Measurements from ENCODE around the gene CMC4.
A peak's percentile ranks its signal among the peaks of the same experiment; 100 is the strongest.

CMC4 gene

GRCh38 chrX:155070038-155070437, 898 bp downstream of the CMC4 start:
- DNase-seq (ENCODE audit: extremely low spot score) = no peak
- CTCF ChIA-PET = no interaction called here
- POLR2A ChIA-PET = no interaction called here
- TF ChIP-seq BHLHE40 (IDR thresholded peaks at IDR 0.05; ENCODE audit: borderline replicate concordance) (no peak), LEF1 (IDR thresholded peaks at IDR 0.05; ENCODE audit: borderline replicate concordance) (no peak), NFRKB (IDR thresholded peaks at IDR 0.05) (no peak), TARDBP (IDR thresholded peaks at IDR 0.05) (no peak), HDGF (IDR thresholded peaks at IDR 0.05; ENCODE audit: borderline replicate concordance) (no peak), SP1 (IDR thresholded peaks at IDR 0.05) (no peak), CTBP1 (IDR thresholded peaks at IDR 0.05; ENCODE audit: borderline replicate concordance) (no peak), ARNT (IDR thresholded peaks at IDR 0.05) (no peak), FOXK2 (IDR thresholded peaks at IDR 0.05) (no peak), ZNF384 (IDR thresholded peaks at IDR 0.05) (no peak), L3MBTL2 (conservative IDR thresholded peaks at IDR 0.05) (no peak), ELF4 (IDR thresholded peaks at IDR 0.05) (no peak), FOXA1 (IDR thresholded peaks at IDR 0.05) (no peak)

GRCh38 chrX:155069414-155069813, 1.5 kb downstream of the CMC4 start:
- DNase-seq (ENCODE audit: extremely low spot score) = no peak
- CTCF ChIA-PET = no interaction called here
- POLR2A ChIA-PET = no interaction called here
- no peak for TF ChIP-seq ZNF384 (IDR thresholded peaks at IDR 0.05)
- no peak for TF ChIP-seq TARDBP (IDR thresholded peaks at IDR 0.05)
- no peak for TF ChIP-seq PKNOX1 (IDR thresholded peaks at IDR 0.05)
- TF ChIP-seq FOXM1 (IDR thresholded peaks at IDR 0.05; ENCODE audit: borderline replicate concordance) = no peak
- no peak for TF ChIP-seq CTBP1 (IDR thresholded peaks at IDR 0.05; ENCODE audit: borderline replicate concordance)
- TF ChIP-seq SUZ12 (IDR thresholded peaks at IDR 0.05) = no peak
- TF ChIP-seq FOXA1 (IDR thresholded peaks at IDR 0.05) = no peak
- no peak for TF ChIP-seq FOXK2 (IDR thresholded peaks at IDR 0.05)
- TF ChIP-seq LEF1 (IDR thresholded peaks at IDR 0.05; ENCODE audit: borderline replicate concordance) = no peak
- no peak for TF ChIP-seq BHLHE40 (IDR thresholded peaks at IDR 0.05; ENCODE audit: borderline replicate concordance)
- TF ChIP-seq ARNT (IDR thresholded peaks at IDR 0.05) = no peak
- TF ChIP-seq SP1 (IDR thresholded peaks at IDR 0.05) = no peak
- no peak for TF ChIP-seq L3MBTL2 (conservative IDR thresholded peaks at IDR 0.05)
- TF ChIP-seq ELF4 (IDR thresholded peaks at IDR 0.05) = no peak
- TF ChIP-seq NFRKB (IDR thresholded peaks at IDR 0.05) = no peak

- TF ChIP-seq NFRKB (IDR thresholded peaks at IDR 0.05) (no peak), PKNOX1 (IDR thresholded peaks at IDR 0.05) (no peak), FOXM1 (IDR thresholded peaks at IDR 0.05; ENCODE audit: borderline replicate concordance) (no peak), ARNT (IDR thresholded peaks at IDR 0.05) (no peak), SUZ12 (IDR thresholded peaks at IDR 0.05) (no peak), CTBP1 (IDR thresholded peaks at IDR 0.05; ENCODE audit: borderline replicate concordance) (no peak), FOXK2 (IDR thresholded peaks at IDR 0.05) (no peak)
- no peak for DNase-seq (ENCODE audit: extremely low spot score)
- POLR2A ChIA-PET = no interaction called here
- CTCF ChIA-PET = no interaction called here
Observed at GRCh38 chrX:155068165-155068564, 2.8 kb downstream of the CMC4 start.

- no peak for DNase-seq (ENCODE audit: extremely low spot score)
- TF ChIP-seq LEF1 (IDR thresholded peaks at IDR 0.05; ENCODE audit: borderline replicate concordance) = no peak
- POLR2A ChIA-PET = no interaction called here
- CTCF ChIA-PET = no interaction called here
Observed at GRCh38 chrX:155065035-155065734, 5.8 kb downstream of the CMC4 start.

- ChIA-PET POLR2A (no interaction called here), CTCF (no interaction called here)
- DNase-seq (ENCODE audit: extremely low spot score) = no peak
- no peak for TF ChIP-seq FOXM1 (IDR thresholded peaks at IDR 0.05; ENCODE audit: borderline replicate concordance)
- no peak for TF ChIP-seq FOXA1 (IDR thresholded peaks at IDR 0.05)
- TF ChIP-seq HDGF (IDR thresholded peaks at IDR 0.05; ENCODE audit: borderline replicate concordance) = no peak
- no peak for TF ChIP-seq FOXK2 (IDR thresholded peaks at IDR 0.05)
- TF ChIP-seq SUZ12 (IDR thresholded peaks at IDR 0.05) = no peak
- TF ChIP-seq BHLHE40 (IDR thresholded peaks at IDR 0.05; ENCODE audit: borderline replicate concordance) = no peak
- no peak for TF ChIP-seq LEF1 (IDR thresholded peaks at IDR 0.05; ENCODE audit: borderline replicate concordance)
- TF ChIP-seq NFRKB (IDR thresholded peaks at IDR 0.05) = no peak
- TF ChIP-seq SP1 (IDR thresholded peaks at IDR 0.05) = no peak
- no peak for TF ChIP-seq CTBP1 (IDR thresholded peaks at IDR 0.05; ENCODE audit: borderline replicate concordance)
- no peak for TF ChIP-seq ELF4 (IDR thresholded peaks at IDR 0.05)
- no peak for TF ChIP-seq PKNOX1 (IDR thresholded peaks at IDR 0.05)
- TF ChIP-seq ZNF384 (IDR thresholded peaks at IDR 0.05) = no peak
- TF ChIP-seq TARDBP (IDR thresholded peaks at IDR 0.05) = no peak
- TF ChIP-seq ARNT (IDR thresholded peaks at IDR 0.05) = no peak
- no peak for TF ChIP-seq L3MBTL2 (conservative IDR thresholded peaks at IDR 0.05)
Observed at GRCh38 chrX:155061760-155062159, 9.2 kb downstream of the CMC4 start.

GRCh38 chrX:155056877-155057792, 13.8 kb downstream of the CMC4 start:
- CTCF ChIA-PET = interaction anchor here (0.7 to 1.6 kb wide), 8 partner anchors 9 to 139 kb away, joined by 3 to 7 read pairs (median 4); no protein-coding TSS in a partner anchor
- DNase-seq (ENCODE audit: extremely low spot score) = peak; percentile 79
- TF ChIP-seq ELF4 (IDR thresholded peaks at IDR 0.05) (no peak), HDGF (IDR thresholded peaks at IDR 0.05; ENCODE audit: borderline replicate concordance) (no peak), L3MBTL2 (conservative IDR thresholded peaks at IDR 0.05) (no peak), NFRKB (IDR thresholded peaks at IDR 0.05) (no peak), PKNOX1 (IDR thresholded peaks at IDR 0.05) (no peak), TARDBP (IDR thresholded peaks at IDR 0.05) (no peak), LEF1 (IDR thresholded peaks at IDR 0.05; ENCODE audit: borderline replicate concordance) (no peak), FOXK2 (IDR thresholded peaks at IDR 0.05) (no peak), ZNF384 (IDR thresholded peaks at IDR 0.05) (no peak), ARNT (IDR thresholded peaks at IDR 0.05) (no peak)
- POLR2A ChIA-PET = no interaction called here
